Esophagus muscularis mucosa (tissue), 3 donors: Measurements from ENCODE around the gene RBM19.

ENCODE experiments used
- CTCF ChIP-seq, 3 experiments: fragments of 200-600 bp in 2 of 3; fragments of 450-650 bp in 1 of 3; sonication (generic) in 2 of 3; IDR thresholded peaks; one replicate each; pipeline ENCODE4 v1.5.1; 2017 to 2019; ENCODE audit warnings: antibody characterized with exemption in 3 of 3, mild to moderate bottlenecking in 2 of 3, moderate library complexity in 1 of 3
- POLR2A ChIP-seq: fragments of 450-650 bp; IDR thresholded peaks from one replicate; pipeline ENCODE4 v1.6.1; 2017; ENCODE audit warnings: antibody characterized with exemption, moderate library complexity, mild to moderate bottlenecking, low read depth

DNA sequence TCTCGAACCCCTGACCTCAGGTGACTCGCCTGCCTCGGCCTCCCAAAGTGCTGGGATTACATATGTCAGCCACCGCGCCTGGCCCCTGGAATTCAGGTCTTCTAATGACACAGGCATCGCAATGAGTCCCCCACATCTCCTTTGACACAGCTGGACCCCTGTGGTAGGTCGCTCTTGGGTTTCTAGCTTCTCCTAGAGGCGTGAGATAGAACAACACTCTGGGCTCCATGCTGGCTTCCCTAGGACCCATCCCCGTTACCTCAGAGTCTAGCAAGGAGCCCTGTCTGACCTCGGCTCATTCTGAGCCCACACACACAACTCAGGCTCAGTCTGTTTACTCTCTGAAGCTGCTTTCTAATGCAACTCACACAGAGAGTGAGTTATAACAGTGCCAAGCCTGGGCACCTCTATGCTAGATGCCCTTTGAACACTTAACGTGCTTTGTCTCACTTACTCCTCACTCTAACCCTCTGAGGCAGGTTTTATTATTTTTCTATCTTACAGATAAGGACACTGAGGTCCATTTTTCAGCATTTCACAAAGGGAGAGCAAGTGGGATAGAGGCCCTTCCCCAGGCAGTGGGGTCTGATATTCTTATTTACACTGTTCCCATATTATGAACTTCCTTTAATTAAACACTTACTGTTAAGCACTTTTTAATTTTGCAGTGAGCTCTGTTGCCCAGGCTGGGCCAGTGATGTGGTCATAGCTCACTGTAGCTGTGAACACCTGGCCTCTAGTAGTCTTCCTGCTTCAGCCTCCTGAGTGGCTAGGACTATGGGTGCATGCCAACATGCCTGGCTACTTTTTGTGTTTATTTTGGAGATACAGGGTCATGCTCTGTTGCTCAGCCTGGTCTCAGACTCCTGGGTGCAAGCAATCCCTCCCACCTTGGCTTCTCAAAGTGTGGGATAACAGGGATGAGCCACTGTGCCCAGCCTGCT lies 40.6 kb upstream of the RBM19 start:
- TF ChIP-seq CTCF (IDR thresholded peaks at IDR 0.05) (no peak), POLR2A (no peak)
